ENCODE data around the gene MCF2L.
A peak's percentile ranks its signal among the peaks of the same experiment; 100 is the strongest.

The MCF2L gene

DNA sequence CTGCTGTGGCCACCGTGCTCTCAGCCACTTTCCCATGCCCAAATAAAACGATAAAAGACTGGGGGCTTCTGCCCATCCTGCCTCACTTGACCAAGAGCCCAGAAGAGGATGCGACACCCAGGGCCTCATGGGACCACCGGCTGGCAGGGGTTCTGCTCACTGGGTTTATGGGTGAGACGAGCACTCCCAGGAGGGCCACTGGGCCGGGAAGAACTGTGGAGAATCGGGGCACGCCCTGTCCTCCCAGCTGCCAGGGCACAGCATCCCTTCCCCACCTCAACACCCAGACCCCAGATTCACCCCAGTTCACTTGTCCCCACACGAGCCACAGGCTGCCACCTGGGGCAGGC lies 148.9 kb downstream of the MCF2L start:
- ATAC-seq, result no peak

DNA sequence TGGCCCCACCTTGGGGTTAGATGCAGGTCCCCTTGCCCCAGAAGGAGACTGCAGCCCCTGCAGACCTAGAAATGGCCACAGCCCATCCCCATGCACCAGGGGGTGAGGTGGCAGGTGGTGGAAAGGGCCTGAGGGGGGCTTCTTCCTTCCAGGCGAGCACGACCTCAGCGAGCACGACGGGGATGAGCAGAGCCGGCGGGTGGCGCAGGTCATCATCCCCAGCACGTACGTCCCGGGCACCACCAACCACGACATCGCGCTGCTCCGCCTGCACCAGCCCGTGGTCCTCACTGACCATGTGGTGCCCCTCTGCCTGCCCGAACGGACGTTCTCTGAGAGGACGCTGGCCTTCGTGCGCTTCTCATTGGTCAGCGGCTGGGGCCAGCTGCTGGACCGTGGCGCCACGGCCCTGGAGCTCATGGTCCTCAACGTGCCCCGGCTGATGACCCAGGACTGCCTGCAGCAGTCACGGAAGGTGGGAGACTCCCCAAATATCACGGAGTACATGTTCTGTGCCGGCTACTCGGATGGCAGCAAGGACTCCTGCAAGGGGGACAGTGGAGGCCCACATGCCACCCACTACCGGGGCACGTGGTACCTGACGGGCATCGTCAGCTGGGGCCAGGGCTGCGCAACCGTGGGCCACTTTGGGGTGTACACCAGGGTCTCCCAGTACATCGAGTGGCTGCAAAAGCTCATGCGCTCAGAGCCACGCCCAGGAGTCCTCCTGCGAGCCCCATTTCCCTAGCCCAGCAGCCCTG lies 149.4 kb downstream of the MCF2L start:
- no peak for ATAC-seq

DNA sequence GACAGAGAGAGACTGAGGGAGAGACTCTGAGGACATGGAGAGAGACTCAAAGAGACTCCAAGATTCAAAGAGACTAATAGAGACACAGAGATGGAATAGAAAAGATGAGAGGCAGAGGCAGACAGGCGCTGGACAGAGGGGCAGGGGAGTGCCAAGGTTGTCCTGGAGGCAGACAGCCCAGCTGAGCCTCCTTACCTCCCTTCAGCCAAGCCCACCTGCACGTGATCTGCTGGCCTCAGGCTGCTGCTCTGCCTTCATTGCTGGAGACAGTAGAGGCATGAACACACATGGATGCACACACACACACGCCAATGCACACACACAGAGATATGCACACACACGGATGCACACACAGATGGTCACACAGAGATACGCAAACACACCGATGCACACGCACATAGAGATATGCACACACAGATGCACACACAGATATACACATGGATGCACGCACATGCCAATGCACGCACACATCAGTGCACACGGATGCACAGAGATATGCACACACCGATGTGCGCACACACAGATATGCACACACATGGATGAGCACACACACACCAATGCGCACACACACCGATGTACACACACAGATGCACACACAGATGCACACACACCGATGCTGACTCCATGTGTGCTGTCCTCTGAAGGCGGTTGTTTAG lies 150.3 kb downstream of the MCF2L start:
- ATAC-seq, result no peak

DNA sequence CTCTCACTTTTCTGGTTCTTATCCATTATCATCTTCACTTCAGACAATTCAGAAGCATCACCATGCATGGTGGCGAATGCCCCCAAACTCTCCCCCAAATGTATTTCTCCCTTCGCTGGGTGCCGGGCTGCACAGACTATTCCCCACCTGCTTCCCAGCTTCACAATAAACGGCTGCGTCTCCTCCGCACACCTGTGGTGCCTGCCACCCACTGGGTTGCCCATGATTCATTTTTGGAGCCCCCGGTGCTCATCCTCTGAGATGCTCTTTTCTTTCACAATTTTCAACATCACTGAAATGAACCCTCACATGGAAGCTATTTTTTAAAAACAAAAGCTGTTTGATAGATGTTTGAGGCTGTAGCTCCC lies 150.8 kb downstream of the MCF2L start:
- no peak for ATAC-seq

DNA sequence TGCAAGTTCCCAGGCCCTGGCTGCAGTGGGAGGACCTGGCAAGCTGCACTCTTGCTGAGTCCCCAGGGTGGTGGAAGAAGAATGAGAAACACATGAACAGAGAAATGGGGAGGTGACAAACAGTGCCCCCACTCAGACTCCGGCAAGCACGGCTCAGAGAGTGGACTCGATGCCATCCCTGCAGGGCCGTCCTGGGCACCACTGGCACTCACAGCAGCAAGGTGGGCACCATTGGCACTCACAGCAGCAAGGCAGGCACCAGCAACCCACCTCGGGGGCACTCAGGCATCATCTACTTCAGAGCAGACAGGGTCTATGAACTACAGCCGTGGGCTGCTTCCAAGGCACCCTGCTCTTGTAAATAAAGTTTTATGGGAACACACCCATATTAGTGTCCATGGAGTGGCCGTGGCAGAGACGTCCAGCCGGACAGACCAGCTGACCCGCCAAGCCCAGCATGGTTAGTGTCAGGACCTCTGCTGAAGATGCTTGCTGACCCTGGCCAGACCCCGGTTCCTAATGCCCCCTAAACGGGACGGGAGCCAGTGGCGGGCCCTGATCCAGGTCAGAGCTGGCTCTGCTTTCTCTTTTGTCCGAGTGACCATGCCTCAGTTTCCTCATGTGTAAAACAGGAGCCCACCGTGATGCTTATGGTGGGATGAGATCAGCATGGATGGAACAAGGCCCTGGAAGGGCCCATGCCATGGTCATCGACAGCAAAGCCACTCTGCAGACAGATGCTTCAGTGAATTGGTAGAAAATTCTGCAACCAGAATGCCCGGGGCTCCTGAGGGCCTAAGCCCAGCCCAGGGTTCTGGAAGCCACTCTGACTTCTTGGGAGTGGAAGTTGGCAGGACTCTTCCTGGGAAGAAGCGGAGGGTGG lies 151.5 kb downstream of the MCF2L start:
- no peak for ATAC-seq

DNA sequence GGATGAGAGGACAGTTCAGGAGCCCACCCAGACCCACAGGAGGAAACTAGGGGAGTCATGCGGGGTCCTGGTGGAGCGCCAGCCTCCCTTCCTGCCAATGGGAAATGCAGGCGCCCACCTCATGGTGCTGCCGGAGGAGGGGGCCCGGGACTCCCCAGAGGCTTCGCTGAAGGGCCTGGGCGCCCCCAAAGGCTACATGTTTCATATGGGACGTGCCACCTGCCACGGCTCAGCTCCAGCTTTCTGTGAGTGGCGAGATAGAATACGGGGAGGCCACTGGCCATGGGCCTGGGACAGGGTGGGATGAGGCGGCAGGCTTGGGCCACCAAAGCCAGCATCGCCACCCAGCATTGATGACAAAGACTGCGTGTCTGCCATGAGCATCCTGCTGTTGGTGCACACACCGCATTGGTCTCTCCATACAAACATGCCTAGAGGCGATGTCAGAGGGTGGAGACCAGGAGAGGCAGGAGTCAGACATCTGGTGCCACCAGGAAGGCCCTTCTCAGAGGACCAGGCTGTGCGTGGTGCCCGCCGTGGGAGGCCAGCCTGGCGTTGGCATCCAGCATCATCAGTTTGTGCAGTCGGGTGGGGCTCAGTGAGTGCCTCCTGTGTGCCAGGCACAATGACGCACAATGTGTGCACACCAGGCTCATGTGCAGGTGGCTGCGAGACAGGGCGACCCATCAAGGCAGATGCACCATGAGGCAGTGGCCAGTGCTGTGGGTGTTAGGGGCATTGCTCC lies 152.3 kb downstream of the MCF2L start:
- no peak for ATAC-seq

DNA sequence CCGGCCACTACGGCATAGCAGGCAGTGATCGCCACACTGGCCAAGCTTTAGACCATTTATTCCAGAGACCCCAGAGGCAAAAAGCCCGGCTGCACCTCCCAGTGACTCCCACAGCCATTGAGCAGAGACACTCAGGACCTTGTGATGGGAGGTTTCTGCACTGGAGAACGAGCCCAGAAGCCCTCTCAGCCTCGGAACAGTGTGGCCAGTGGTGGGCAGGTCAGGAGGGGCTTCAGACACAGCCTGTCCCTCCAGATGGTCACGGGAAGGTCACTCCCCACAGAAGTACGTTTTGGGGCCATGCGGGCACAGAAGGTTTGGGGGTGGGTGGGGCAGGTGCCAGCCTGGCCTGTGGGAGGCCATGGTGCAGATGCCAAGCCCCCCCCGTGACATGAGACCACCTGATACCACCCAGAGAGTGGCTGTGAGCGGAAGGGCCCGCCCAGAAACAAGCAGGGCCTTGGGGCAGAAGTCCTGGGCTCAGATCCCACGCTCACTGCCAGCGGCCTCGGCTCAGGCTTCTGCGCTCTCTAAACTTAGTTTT lies 153.0 kb downstream of the MCF2L start:
- no peak for ATAC-seq

DNA sequence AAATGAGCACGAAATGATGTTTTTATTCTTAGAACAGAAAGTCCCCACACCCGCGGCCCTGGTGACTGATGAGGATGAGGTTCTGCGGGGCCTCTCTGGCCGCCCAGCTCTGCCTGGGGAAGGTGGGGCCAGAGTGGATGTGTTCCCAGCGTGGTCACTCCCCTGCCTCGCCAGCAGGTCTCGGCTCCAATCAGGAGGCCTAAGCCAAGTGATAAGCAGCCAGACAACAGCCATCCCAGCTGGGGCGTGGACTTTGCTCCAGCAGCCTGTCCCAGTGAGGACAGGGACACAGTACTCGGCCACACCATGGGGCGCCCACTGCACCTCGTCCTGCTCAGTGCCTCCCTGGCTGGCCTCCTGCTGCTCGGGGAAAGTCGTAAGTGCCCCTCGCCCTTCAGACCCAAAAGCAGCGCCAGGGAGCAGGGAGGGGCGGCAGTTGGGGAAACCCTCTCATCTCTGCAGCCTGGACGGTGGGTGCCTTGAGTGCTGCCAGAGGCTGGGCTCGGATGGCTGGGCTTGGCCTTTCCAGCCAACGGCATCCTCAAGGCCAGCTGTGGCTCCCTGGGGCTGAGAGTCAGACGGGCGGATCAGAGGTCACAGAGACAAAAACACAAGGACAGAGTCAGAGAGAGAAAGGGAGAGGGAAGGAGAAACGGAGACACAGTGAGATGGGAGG lies 153.7 kb downstream of the MCF2L start, which contains the start of gene F10:
Gene F10, plus strand, starts transcription at position 250 of the 676 bp plus-strand sequence. Its CDS starts 57 bp downstream, at position 307.
- no peak for ATAC-seq

DNA sequence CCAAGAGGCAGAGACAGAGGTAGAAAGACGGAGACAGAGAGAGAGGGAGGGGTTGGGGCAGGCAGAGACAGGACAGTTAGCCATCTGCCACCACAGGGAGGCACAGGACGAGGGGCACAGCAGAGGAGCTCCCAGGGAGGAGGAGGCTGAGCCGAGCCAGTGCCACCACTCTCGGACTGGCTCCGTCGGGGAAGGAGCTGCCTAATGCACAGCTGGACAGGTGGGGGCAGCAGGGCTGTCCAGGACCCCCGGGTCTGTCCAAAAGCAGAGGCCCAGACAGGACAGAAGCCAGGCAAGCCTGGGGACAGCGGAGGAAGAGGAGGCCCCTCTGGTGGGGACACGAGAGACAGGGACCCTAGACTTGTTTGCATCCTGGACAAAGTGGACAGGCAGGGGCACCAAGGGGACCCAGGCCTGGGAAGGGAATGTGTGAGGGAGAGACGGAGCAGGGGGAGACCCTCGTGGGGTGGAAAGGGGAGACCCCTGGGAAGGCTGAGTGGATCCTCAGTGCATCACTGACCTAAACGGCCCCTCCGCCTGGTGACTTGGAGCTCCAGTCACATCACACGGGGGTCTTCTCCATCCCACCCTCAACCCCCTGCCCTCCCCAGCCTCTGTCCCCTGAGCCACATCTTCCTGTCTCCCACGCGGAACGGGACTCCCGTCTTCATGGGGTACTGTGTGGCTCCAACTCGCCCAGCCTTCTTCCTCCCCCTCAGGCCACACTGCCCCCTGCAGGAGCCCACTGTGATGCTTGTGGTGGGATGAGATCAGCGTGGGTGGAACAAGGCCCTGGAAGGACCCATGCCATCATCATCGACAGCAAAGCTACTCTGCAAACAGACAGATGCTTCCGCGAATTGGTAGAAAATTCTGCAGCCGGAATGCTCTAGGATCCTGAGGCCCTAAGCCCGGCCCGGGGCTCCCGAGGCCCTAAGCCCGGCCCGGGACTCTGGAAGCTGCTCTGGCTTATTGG lies 154.5 kb downstream of the MCF2L start:
- ATAC-seq, result no peak

DNA sequence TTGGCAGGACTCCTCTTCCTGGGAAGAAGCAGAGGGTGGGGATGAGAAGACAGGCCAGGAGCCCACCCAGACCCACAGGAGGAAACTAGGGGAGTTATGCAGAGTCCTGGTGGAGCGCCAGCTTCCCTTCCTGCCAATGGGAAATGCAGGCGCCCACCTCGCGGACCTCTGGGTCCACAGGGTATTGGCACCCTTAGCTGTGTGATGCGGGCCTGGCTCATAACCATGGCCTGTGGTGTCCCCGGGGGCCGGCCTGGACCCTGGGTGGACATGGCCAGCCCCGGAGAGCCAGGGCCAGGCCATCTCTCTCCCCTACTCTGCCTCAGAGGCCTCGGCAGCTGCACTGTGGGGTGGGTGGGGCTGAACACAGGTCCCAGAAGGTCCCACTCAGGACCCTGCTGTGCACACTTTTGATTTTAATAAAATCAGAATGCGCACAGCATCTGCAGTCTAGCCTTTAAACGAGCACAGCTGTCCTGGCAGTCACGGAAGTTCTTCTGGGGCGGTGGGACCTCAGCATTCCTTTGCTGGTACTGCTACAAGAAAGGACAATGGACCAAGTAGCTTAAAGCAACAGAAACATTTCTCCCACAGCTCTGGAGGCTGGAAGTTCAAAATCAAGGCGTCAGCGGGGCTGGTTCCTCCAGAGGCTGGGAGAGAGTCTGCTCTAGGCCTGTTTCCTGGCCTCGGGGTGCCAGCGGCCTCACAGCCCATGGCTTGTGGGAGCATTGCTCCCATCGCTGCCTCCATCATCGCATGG lies 155.4 kb downstream of the MCF2L start:
- no peak for ATAC-seq

DNA sequence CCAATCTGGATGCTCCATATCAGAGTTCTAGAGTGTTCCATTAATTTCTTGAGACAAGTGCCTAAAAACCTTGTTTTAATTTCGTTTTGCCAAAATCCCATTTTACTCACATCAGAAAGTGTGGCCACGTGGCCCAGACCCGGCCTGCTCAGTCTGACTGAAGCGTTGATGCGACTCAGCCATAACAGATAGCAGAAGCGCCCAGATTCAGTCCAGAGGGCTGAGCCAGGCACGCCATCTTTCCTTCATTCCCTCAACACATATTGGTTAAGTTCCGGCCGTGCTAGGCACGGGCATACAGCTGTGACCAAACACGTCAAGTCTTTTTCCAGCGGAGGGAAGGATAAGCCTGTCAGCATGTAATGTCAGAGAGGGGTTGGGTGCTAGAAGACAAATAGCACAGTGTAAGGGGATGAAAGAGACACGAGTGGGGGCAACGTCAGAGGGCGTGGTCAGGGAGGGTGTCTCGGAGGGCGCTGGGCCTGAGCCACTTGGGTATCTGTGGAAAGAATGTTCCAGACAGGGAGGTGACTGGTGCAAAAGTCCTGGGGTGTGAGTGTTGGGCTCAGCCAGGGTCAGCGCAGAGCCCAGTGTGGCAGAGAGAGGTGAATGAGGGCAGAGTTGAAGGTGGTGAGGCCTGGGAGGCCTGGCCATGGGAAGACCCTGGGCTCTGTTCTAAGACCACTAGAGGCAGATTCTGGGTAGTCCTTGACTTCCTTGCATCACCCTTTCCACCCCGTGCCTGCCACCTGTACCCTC lies 156.7 kb downstream of the MCF2L start:
- no peak for ATAC-seq

DNA sequence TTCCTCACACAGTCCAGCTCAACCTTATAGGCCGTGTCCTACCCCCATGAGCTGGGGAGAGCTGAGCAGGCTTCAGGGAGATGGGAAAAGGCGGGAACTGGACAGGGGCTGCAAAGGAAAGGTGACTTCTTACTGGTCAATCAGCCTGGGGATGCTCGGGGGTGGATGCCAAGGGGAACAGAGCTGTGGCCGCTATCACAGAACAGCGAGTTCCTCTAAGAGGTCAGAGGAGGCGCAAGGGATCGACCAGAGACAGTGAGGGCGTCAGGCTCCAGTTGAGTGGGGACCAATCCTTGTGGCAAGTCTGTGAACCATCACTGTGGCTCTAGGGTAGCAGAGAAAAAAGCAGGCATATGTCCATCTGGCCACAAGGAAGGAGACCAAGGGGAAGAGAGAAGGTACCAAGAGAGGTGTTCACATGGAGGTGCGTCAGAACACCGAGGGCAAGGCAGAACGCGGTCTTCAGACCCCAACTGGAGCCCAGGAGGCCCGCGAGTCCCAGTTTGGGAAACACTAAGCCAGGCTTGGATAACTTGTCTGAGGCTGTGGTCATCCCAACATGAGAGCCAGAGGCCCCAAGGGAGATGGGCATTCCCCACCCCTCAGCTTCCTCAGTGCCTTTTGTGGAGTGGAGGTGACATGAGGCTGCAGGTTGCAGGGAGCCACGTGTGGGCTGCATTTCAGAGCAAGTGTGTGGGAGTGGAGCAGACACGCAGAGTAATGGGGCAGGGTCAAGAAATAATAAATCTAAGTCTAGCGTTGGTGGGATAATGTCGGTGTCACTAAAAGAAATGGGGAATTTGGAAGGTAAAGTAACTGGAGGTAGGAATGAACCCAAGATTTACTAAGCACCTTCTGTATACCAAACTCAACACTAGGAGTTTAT lies 157.5 kb downstream of the MCF2L start:
- no peak for ATAC-seq

DNA sequence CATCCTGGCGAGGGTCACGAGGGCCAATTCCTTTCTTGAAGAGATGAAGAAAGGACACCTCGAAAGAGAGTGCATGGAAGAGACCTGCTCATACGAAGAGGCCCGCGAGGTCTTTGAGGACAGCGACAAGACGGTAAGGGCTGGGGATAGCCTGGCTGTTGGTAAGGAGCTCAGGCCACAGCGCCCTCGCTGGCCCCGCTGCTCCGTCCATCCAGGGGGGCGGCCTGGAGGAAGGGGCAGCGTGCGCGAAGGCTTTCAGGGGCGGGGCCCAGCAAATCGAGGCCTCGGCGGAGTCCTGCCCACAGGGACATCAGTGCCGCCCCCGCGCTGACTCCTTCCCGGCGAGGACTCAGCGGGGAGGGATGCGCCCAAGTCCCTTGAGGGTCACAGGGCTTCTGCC lies 160.5 kb downstream of the MCF2L start:
- ATAC-seq, result no peak

DNA sequence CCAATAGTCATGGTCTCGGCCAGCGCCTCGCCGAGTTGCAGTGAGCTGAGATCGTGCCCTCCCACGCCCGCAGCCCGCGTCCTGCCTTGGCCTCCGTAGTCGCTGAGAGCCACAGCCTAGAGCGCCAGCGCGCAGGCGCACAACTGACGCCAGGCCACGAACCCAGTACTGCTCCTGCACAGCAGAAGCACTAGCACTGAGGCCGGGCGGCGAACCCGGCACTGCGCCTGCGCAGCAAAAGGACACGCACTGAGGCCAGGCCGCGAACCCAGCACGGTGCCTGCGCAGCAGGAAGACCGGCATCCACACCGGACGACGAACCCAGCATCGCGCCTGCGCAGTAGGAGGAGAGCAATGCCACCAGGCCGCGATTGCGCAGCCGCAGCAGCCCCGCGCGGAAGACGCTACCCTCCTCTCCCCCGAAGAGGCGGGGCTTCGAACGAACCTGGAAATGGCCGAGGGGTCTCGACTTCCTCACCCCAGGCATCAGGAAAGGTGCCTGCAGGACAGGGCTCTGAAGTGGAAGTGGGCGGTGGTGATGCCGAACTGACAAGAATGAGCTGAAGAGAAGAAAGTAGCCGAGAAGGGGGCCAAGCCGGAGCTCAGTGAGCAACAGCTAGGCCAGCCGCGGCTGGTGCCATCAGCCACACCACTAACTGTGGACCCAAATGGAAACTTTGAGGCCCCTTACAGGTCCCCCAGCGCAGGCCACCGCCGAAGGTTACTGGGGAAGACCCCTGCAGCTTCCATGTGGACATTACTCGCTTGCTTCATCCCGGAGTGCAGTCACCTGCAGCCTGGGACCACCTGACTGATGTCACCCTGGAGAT lies 161.1 kb downstream of the MCF2L start:
- peak; percentile 51 to 53 for ATAC-seq

DNA sequence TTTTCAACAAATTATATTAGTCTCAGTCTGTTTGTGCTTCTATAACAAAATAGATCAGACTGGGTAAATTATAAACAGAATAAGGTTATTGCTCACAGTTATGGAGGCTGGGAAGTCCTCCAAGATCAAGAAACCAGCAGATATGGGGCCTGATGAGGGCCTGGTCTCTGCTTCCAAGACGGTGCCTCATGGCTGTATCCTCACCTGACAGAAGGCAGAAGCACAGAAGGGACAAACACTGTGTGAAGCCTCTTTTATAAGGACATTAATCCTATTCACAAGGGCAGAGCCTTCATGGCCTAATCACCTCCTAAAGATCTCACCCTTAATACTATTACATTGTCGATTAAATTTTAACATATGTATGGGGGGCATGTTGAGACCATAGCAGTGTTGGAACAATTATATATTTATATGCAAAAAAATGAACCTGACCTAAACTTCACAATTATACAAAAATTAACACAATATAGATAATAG lies 166.3 kb downstream of the MCF2L start:
- ATAC-seq, result no peak

DNA sequence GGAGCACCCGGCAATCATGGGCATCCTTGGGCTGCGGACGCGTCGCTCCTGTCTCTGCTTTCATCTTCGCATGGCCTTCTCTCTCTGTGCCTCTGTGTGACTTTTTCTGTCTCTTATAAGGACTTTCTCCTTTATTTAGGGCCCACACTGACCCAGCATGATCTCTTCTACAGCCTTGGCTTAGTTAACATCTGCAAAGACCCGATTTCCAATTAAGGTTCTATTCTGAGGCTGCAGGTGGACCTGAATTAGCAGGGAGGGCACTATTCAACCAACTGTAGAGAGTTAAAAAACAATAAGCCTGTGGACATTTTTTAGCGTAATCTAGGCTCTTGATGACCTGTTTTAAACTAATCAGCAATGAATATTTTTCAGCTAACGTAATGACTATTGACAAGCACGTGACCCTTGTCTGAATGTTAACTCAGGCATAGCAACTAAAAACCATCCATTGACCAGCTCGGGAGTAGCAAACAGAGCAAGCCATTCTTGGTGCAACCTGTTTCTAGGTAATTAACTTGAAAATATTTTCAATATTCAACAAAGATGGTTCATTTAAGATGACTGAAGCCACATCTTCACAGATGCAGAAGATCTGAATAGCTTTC lies 168.8 kb downstream of the MCF2L start:
- ATAC-seq, result no peak
